IMR-90 (cell line): ENCODE measurements around the gene PES1. TPM values are rescaled to one million over a fixed set of nuclear protein-coding genes. Genes with fewer than 3 reads are reported as not detected.

Experiments used
- ATAC-seq: fragments of 200-7000 bp; cut with Tn5 transposase; 2 replicates; pipeline ENCODE4 v1.9.1; 2020; ENCODE audit warnings: low read depth, mild to moderate bottlenecking, moderate library complexity
- BruUV-seq: library from RNA; stranded (reverse); fragments of 400-500 nt; replicated peaks from 2 replicates; lab custom pipeline; 2021; lab: Mats Ljungman, UMichigan
- CTCF ChIA-PET: fragments of 300-600 bp; formaldehyde crosslinking; extraction: SDS; loops from one replicate; lab custom pipeline; 2021; ENCODE audit warnings: antibody characterized with exemption; lab: Yijun Ruan, JAX
- POLR2A ChIA-PET: fragments of 300-600 bp; sonication (Branson Sonifier 250); formaldehyde crosslinking; loops from one replicate; lab custom pipeline; 2022; ENCODE audit warnings: antibody characterized with exemption; ENCODE audit not compliant: unreplicated experiment; lab: Charles Lee
- DNase-seq: peaks from one replicate; pipeline ENCODE4 v3.0.0; 2013
- H2AFZ ChIP-seq: replicated peaks from 2 replicates; pipeline ENCODE3; 2013; ENCODE audit warnings: low read length, mild to moderate bottlenecking; ENCODE audit not compliant: poor library complexity
- H2AK5ac ChIP-seq: 2 replicates; pipeline ENCODE4 v1.6.1; 2013; ENCODE audit warnings: low read depth, low read length, inconsistent platforms
- H2AK9ac ChIP-seq: replicated peaks from 2 replicates; pipeline ENCODE3; 2013; ENCODE audit warnings: mild to moderate bottlenecking, low read depth, low read length, moderate library complexity; ENCODE audit not compliant: poor library complexity
- H2BK120ac ChIP-seq: 2 replicates; pipeline ENCODE4 v1.6.1; 2013; ENCODE audit warnings: low read depth, low read length, inconsistent platforms
- H2BK15ac ChIP-seq: 3 replicates; pipeline ENCODE4 v1.6.1; 2013; ENCODE audit warnings: low read depth, low read length, inconsistent platforms
- H2BK20ac ChIP-seq: 2 replicates; pipeline ENCODE4 v1.6.1; 2013; ENCODE audit warnings: low read depth, mild to moderate bottlenecking, inconsistent platforms, low read length, moderate library complexity
- H2BK5ac ChIP-seq: 2 replicates; pipeline ENCODE4 v1.6.1; 2013; ENCODE audit warnings: mild to moderate bottlenecking, low read depth, low read length, inconsistent platforms; ENCODE audit not compliant: poor library complexity, severe bottlenecking
- H3K14ac ChIP-seq: replicated peaks from 2 replicates; pipeline ENCODE4 v1.6.1; 2013; ENCODE audit warnings: low read depth, low read length, inconsistent platforms
- H3K18ac ChIP-seq: 2 replicates; pipeline ENCODE4 v1.6.1; 2013; ENCODE audit warnings: low read depth, low read length, control low read depth
- H3K23ac ChIP-seq: 2 replicates; pipeline ENCODE4 v1.6.1; 2013; ENCODE audit warnings: low read depth, low read length, inconsistent platforms
- H3K27ac ChIP-seq: 2 replicates; pipeline ENCODE4 v1.5.1; 2013; ENCODE audit warnings: mild to moderate bottlenecking, control low read depth, low read length; ENCODE audit not compliant: insufficient read depth
- H3K27me3 ChIP-seq: 2 replicates; pipeline ENCODE4 v1.6.1; 2013; ENCODE audit warnings: low read length; ENCODE audit not compliant: control insufficient read depth, insufficient read depth
- H3K36me3 ChIP-seq: 2 replicates; pipeline ENCODE4 v1.6.1; 2013; ENCODE audit warnings: low read length, mixed read lengths; ENCODE audit not compliant: control insufficient read depth, insufficient read depth
- H3K4ac ChIP-seq: 2 replicates; pipeline ENCODE4 v1.6.1; 2013; ENCODE audit warnings: low read depth, low read length, inconsistent platforms
- H3K4me1 ChIP-seq: 2 replicates; pipeline ENCODE4 v1.6.1; 2013; ENCODE audit warnings: low read length, mixed read lengths; ENCODE audit not compliant: control insufficient read depth, insufficient read depth
- H3K4me2 ChIP-seq: 2 replicates; pipeline ENCODE4 v1.6.1; 2013; ENCODE audit warnings: low read depth, mild to moderate bottlenecking, control low read depth, low read length, moderate library complexity
- H3K4me3 ChIP-seq: 2 replicates; pipeline ENCODE4 v1.5.1; 2013; ENCODE audit warnings: low read depth, mild to moderate bottlenecking, control low read depth, low read length, moderate library complexity; ENCODE audit not compliant: insufficient read depth
- H3K56ac ChIP-seq: 2 replicates; pipeline ENCODE4 v1.6.1; 2013; ENCODE audit warnings: low read length, inconsistent platforms; ENCODE audit not compliant: insufficient read depth; ENCODE audit errors: extremely low read depth
- H3K79me1 ChIP-seq, 2 experiments: 2 replicates each; pipeline ENCODE4 v1.6.1; 2013; ENCODE audit warnings: low read length in 2 of 2, inconsistent platforms in 1 of 2, low read depth in 1 of 2
- H3K9ac ChIP-seq: 2 replicates; pipeline ENCODE4 v1.6.1; 2013; ENCODE audit warnings: low read depth, low read length, control low read depth
- H3K9me1 ChIP-seq: 2 replicates; pipeline ENCODE4 v1.6.1; 2013; ENCODE audit warnings: low read length, inconsistent platforms; ENCODE audit not compliant: insufficient read depth
- H3K9me3 ChIP-seq: 2 replicates; pipeline ENCODE4 v1.6.1; 2013; ENCODE audit warnings: low read length; ENCODE audit not compliant: control insufficient read depth, insufficient read depth
- H4K20me1 ChIP-seq: 2 replicates; pipeline ENCODE4 v1.6.1; 2013; ENCODE audit warnings: low read length, inconsistent platforms; ENCODE audit not compliant: insufficient read depth
- H4K5ac ChIP-seq: 2 replicates; pipeline ENCODE4 v1.6.1; 2013; ENCODE audit warnings: mild to moderate bottlenecking, low read depth, low read length, control low read depth
- H4K8ac ChIP-seq, 2 experiments: 2 replicates each; pipeline ENCODE4 v1.6.1; 2013; ENCODE audit warnings: low read depth in 2 of 2, low read length in 2 of 2, control low read depth in 1 of 2, inconsistent platforms in 1 of 2
- H4K91ac ChIP-seq: 2 replicates; pipeline ENCODE4 v1.6.1; 2013; ENCODE audit warnings: low read depth, low read length, inconsistent platforms; ENCODE audit not compliant: insufficient read depth
- RFX5 ChIP-seq: IDR thresholded peaks from 2 replicates; pipeline ENCODE4 v1.8.0; 2012; ENCODE audit warnings: low read depth, mild to moderate bottlenecking, low read length, moderate library complexity
- WGBS, 2 experiments: methylation state at CpG; one replicate each; pipeline versions ENCODE4 v1.1.5 to v1.1.7; 2013; ENCODE audit warnings: missing lambda C conversion rate in 2 of 2; ENCODE audit not compliant: insufficient read length in 1 of 2; ENCODE audit errors: extremely low coverage in 2 of 2; 5-methylcytosine and 5-hydroxymethylcytosine counted together
- dilution Hi-C: fragments of 300-500 bp; cut with HindIII; formaldehyde crosslinking; loops from one replicate; pipeline ENCODE4 v1.14.3; 2018; ENCODE audit warnings: low sequenced_read_pairs; ENCODE audit not compliant: unreplicated experiment
- in situ Hi-C: fragments of 300-500 bp; cut with MboI; formaldehyde crosslinking; loops from 3 replicates; pipeline ENCODE4 v1.14.3; 2019; ENCODE audit warnings: low sequenced_read_pairs, inconsistent platforms, mixed read lengths
- intact Hi-C: fragments of 100-400 bp; cut with micrococcal nuclease; formaldehyde crosslinking; loops from 2 replicates; pipeline ENCODE4 v1.10.0; 2022
- polyA plus RNA-seq, 3 experiments: library from polyadenylated mRNA; depleted of rRNA; stranded (reverse); fragments of >200 nt; gene quantifications; 2 replicates each; pipeline ENCODE4 v1.2.3, GENCODE V29; 2012; ENCODE audit warnings: low replicate concordance in 1 of 3
- total RNA-seq: library from RNA; depleted of rRNA; stranded (reverse); fragments of >200 nt; gene quantifications from 2 replicates; pipeline ENCODE4 v1.2.3, GENCODE V29; 2012

PES1 gene
- total and polyA plus RNA-seq, 2 of the 4 experiments (the other 2 are of a cell fraction) = 120 to 142 TPM

- H3K18ac ChIP-seq = 0 out of 2 replicates have a peak overlapping the region, but pooled peaks have one; percentile 10
- ATAC-seq = no peak
- H3K9me1 ChIP-seq = peaks cover 14% of the 10 kb centered on the region
- 47% methylated on average over 23 of the region's 45 CpGs; no CpG with 5 or more reads in 1 of the 2 experiments for WGBS, 2 experiments
- no peak overlapping the region for H2BK20ac ChIP-seq
- no peak overlapping the region for H2BK15ac ChIP-seq
- H3K23ac ChIP-seq = peak overlapping the region; percentile 98
- peak overlapping the region; percentile 61 for H3K9ac ChIP-seq
- H2AFZ ChIP-seq = peak overlapping the region; percentile 96
- no peak for TF ChIP-seq RFX5
- H2BK5ac ChIP-seq = peak overlapping the region; percentile 66
- H2BK120ac ChIP-seq = peak overlapping the region; percentile 69; the same call in 1 of the 2 replicates
- H3K4ac ChIP-seq = peak overlapping the region; percentile 77
- peak overlapping the region; percentile 58; the same call in 1 of the 2 replicates for H4K91ac ChIP-seq
- peaks cover 21% of the 10 kb centered on the region for H3K4me1 ChIP-seq
- DNase-seq = no peak
- H3K27ac ChIP-seq = peak overlapping the region; percentile 31; the same call in 1 of the 2 replicates
- CTCF ChIA-PET = interaction anchor here (0.5 to 3.9 kb wide), 2 partner anchors 119 to 283 kb away, joined by 3 to 45 read pairs; no protein-coding TSS in a partner anchor
- H2AK5ac ChIP-seq = peak overlapping the region; percentile 89
- H3K36me3 ChIP-seq = no peaks in the 10 kb centered on the region
- peak overlapping the region; percentile 26 to 84; a peak in 3 of 4 replicates for H4K8ac ChIP-seq
- H3K79me1 ChIP-seq = peaks cover 23 to 34% of the 10 kb centered on the region in 2 experiments
- H3K4me2 ChIP-seq = peak overlapping the region; percentile 98
- no peaks in the 10 kb centered on the region for H3K27me3 ChIP-seq
- H3K56ac ChIP-seq = no peak overlapping the region; the same call in 1 of the 2 replicates
- dilution Hi-C loops (no loop called here), intact Hi-C loops (no loop called here), in situ Hi-C loops (loop anchor here (10.0 kb wide), 1 partner anchor 288 kb away; no protein-coding TSS in a partner anchor)
- H4K20me1 ChIP-seq = no peaks in the 10 kb centered on the region
- peak overlapping the region; percentile 97 for H3K14ac ChIP-seq
- no peaks in the 10 kb centered on the region for H3K9me3 ChIP-seq
- H4K5ac ChIP-seq = peak overlapping the region; percentile 37; the same call in 1 of the 2 replicates
- POLR2A ChIA-PET = no interaction called here
- peak overlapping the region; percentile 62 for H3K4me3 ChIP-seq
- peak overlapping the region; percentile 94 for H2AK9ac ChIP-seq
- no TSS peak for BruUV-seq
Measured at GRCh38 chr22:30636226-30637077, 44.7 kb upstream of the PES1 start.
